Mucosa of descending colon (tissue), 3 donors: ENCODE results near the gene CNIH3. TPM values are rescaled to one million over a fixed set of nuclear protein-coding genes. Genes with fewer than 3 reads are reported as not detected.

ENCODE experiments used
- ATAC-seq: fragments of 200-7000 bp; cut with Tn5 transposase; one replicate; pipeline ENCODE4 v1.9.1; 2020; ENCODE audit warnings: mild to moderate bottlenecking, moderate library complexity
- DNase-seq, 3 donors: peaks; one replicate each; pipeline ENCODE4 v3.0.0-alpha.2; 2020
- H3K36me3 ChIP-seq: fragments of 200-600 bp; one replicate; pipeline ENCODE4 v1.8.0; 2021; ENCODE audit warnings: low read depth, mild to moderate bottlenecking
- H3K4me1 ChIP-seq: fragments of 200-600 bp; one replicate; pipeline ENCODE4 v1.8.0; 2021; ENCODE audit warnings: low read depth, mild to moderate bottlenecking
- H3K4me3 ChIP-seq: fragments of 200-600 bp; one replicate; pipeline ENCODE4 v1.8.0; 2021; ENCODE audit warnings: mild to moderate bottlenecking
- H3K9me3 ChIP-seq: fragments of 200-600 bp; one replicate; pipeline ENCODE4 v1.8.0; 2021; ENCODE audit warnings: mild to moderate bottlenecking
- intact Hi-C, 2 donors: fragments of 100-400 bp; cut with DNase I in 1 of 2; cut with micrococcal nuclease in 1 of 2; formaldehyde crosslinking; loops; one replicate each; pipeline versions ENCODE4 v1.11.0 to v1.11.1; 2022; cut with DNase I, micrococcal nuclease
- total RNA-seq, 3 donors: library from RNA; stranded (reverse); fragmentation: NEBNext Ultra II Directional in 2 of 3; extraction: Animal tissue kit (Norgen Biotek cat#: 25700) in 2 of 3; gene quantifications; one replicate each; pipeline versions ENCODE4 v1.2.1 to v1.2.4, GENCODE V29; 2021 to 2023
- TF ChIP-seq, protein P1 (sequence below): fragments of 200-600 bp; IDR thresholded peaks from one replicate; pipeline ENCODE4 v1.8.0; 2022; ENCODE audit warnings: antibody characterized with exemption, mild to moderate bottlenecking
- donor health status: DM: no; HTN: no; CAD: no; lungs with moderate emphysema.
- donor health status: DM: no; HTN: no; CAD: no.
- donor health status: DM: no; HTN: yes; CAD: no.

CNIH3 gene
- total RNA-seq, 3 donors from 2014 or later, result 1.0 to 2.5 (median 1.1) TPM

DNA sequence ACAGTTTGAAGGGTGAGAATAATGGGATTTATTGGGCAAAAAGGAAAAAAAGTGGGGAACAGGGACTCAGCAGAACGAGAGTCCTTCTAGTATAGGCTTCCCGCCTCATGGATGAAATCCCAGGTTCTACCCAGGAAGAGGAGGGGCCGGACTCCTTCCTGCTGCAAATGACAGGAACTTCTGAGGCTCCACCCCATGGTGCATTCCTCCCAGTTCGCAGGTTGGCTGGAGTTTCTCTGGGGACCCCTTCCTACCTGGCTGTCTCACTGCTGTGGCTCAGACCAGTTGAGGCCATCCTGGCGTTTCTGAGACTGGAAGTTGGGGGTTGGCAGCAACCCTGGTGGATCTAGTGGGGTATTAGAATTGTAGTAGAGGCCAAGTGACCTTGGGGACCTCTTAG is 27.5 kb downstream of the CNIH3 start:
- Histone ChIP-seq H3K36me3 (no peaks in the 10 kb centered on the region), H3K9me3 (no peaks in the 10 kb centered on the region), H3K4me3 (no peak overlapping the region), H3K4me1 (no peaks in the 10 kb centered on the region)
- intact Hi-C loops, result loop anchor here in 1 of 2 donors (10.0 kb wide), 1 partner anchor 281 kb away; the partner anchor contains the start of gene DNAH14
- TF ChIP-seq, protein P1, sequence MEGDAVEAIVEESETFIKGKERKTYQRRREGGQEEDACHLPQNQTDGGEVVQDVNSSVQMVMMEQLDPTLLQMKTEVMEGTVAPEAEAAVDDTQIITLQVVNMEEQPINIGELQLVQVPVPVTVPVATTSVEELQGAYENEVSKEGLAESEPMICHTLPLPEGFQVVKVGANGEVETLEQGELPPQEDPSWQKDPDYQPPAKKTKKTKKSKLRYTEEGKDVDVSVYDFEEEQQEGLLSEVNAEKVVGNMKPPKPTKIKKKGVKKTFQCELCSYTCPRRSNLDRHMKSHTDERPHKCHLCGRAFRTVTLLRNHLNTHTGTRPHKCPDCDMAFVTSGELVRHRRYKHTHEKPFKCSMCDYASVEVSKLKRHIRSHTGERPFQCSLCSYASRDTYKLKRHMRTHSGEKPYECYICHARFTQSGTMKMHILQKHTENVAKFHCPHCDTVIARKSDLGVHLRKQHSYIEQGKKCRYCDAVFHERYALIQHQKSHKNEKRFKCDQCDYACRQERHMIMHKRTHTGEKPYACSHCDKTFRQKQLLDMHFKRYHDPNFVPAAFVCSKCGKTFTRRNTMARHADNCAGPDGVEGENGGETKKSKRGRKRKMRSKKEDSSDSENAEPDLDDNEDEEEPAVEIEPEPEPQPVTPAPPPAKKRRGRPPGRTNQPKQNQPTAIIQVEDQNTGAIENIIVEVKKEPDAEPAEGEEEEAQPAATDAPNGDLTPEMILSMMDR, result no peak
- DNase-seq (no peak), ATAC-seq (no peak)

DNA sequence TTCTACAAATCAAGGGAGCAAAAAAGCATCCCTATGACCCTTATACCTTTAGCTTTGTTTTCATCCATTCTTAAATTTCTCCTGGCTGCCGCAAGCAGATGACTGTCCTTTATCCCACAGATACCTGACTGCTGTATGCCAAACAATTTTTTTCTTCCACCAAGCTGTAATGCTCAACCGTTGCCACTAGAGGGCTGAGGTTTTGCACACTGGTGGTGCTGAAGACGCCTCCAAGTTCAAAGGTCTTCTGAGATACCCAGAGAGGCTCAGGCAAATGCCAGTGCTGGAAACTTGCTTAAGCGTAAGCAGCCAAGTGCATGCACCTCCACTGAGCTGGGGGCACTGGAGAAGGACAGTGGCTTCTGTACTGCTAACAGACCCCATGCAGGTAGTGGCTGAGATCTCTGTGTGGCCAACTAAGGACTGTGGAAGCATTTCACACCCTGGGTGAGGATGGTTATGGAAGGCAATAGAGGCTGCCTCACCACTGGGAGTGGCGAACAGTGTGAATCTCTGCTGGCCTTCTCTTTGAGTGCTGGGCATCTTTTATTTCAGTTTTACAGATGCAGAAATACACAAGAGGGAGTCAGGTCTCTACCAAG is 28.5 kb downstream of the CNIH3 start:
- DNase-seq (peak in 2 of 3 donors; percentile 48 to 66), ATAC-seq (peak; percentile 90)
- TF ChIP-seq, protein P1, result peak; percentile 81
- Histone ChIP-seq H3K4me3 (no peak overlapping the region), H3K9me3 (no peaks in the 10 kb centered on the region), H3K36me3 (no peaks in the 10 kb centered on the region), H3K4me1 (no peaks in the 10 kb centered on the region)
- intact Hi-C loops, result loop anchor here in 1 of 2 donors (10.0 kb wide), 1 partner anchor 280 kb away; the partner anchor contains the start of gene DNAH14

DNA sequence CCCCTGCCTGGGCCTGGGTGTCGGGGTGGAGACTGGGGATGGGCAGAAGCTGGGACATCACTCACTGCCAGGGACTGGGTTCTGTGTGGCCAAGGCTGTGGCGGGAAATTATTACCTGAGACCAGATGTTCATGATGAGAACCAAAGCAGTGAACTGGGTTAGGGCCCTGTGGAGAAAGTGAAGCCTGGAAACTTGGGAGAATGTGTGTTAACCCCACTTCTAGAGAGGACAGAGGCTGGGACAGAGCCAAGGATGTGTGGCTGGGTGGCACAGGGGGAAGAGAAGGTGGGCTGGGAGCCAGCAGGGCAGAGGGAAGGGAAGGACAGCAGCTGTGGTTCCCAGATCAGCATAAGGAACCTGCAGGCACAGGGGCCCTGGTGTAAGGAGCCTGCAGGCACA is 31.3 kb downstream of the CNIH3 start:
- H3K9me3 ChIP-seq, result no peaks in the 10 kb centered on the region
- TF ChIP-seq, protein P1, result no peak
- H3K4me1 ChIP-seq, result no peaks in the 10 kb centered on the region
- H3K4me3 ChIP-seq, result no peak overlapping the region
- no peak for DNase-seq
- no peaks in the 10 kb centered on the region for H3K36me3 ChIP-seq
- no peak for ATAC-seq
- intact Hi-C loops, result loop anchor here in 1 of 2 donors (10.0 kb wide), 1 partner anchor 277 kb away; the partner anchor contains the start of gene DNAH14

DNA sequence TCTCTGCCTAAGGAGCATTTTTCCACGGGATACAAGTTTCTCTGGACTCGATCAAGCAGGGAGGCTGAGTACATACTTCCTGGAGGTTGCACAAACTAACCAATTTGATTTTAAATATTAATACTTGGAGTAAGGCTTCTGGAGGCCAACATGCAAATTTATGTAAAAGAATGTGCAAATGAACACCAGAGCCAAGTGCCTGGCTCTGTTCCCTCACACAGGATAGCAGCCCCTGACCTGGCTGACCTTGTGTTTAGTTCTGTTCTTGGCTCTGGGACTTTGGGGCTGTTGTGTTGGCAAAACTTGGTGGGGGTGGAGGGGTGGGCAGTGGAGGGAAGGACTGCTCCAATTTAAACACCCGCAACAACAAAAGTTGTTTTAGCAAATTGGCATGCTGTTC is 34.2 kb downstream of the CNIH3 start:
- intact Hi-C loops, result no loop called here
- no peaks in the 10 kb centered on the region for H3K9me3 ChIP-seq

DNA sequence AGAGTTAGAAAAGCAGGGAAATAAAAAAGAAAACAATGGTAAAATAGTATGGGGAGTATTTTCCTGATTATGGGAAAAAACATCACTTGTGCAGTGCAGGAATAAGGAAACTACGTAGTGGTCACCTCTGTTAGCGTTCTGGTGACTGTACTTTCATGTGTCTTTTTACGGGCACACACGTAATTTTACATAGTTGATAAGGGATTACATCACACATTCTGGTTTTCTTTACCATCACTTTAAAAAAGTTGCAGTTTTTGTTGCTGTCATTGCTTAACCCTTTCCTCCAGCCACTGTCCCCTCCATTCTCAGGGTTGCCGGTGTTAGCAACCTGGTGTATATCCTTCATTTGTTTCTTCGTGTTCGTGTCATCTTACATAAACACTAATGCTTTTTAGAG is 35.1 kb downstream of the CNIH3 start:
- Histone ChIP-seq H3K4me3 (no peak overlapping the region), H3K4me1 (no peaks in the 10 kb centered on the region), H3K9me3 (no peaks in the 10 kb centered on the region), H3K36me3 (no peaks in the 10 kb centered on the region)
- ATAC-seq, result no peak
- DNase-seq, result no peak
- TF ChIP-seq, protein P1, result no peak
- intact Hi-C loops, result no loop called here

More for the DNA sequence above, 34.2 kb downstream of the CNIH3 start:
- TF ChIP-seq, protein P1, result no peak
- H3K4me1 ChIP-seq, result no peaks in the 10 kb centered on the region
- H3K36me3 ChIP-seq, result no peaks in the 10 kb centered on the region
- no peak for ATAC-seq
- DNase-seq, result no peak
- no peak overlapping the region for H3K4me3 ChIP-seq
